WTC11 (cell line): ENCODE data around the gene TRIM25. TPM values are rescaled to one million over a fixed set of nuclear protein-coding genes. Genes with fewer than 3 reads are reported as not detected.

ENCODE experiments used
- ATAC-seq: fragments of 200-7000 bp; cut with Tn5 transposase; 2 replicates; pipeline ENCODE4 v1.10.0; 2021; ENCODE audit warnings: mild to moderate bottlenecking, moderate library complexity
- CTCF ChIA-PET: fragments of 300-600 bp; sonication (Branson Sonifier 250); formaldehyde crosslinking; loops from one replicate; lab custom pipeline; 2021; ENCODE audit warnings: antibody characterized with exemption; lab: Charles Lee
- POLR2A ChIA-PET: fragments of 350-600 bp; sonication (Branson Sonifier 250); formaldehyde crosslinking; loops from one replicate; lab custom pipeline; 2021; ENCODE audit warnings: antibody characterized with exemption; lab: Charles Lee
- DNase-seq: peaks from one replicate; pipeline ENCODE4 v3.0.0; 2021; ENCODE audit warnings: low spot score
- H3K27ac Mint-ChIP-seq: 2 replicates; pipeline ENCODE4 v1.8.0; 2021; ENCODE audit warnings: mixed read lengths
- H3K27me3 Mint-ChIP-seq: 2 replicates; pipeline ENCODE4 v1.8.0; 2021; ENCODE audit warnings: low read depth, mild to moderate bottlenecking, moderate library complexity, mixed read lengths
- H3K36me3 Mint-ChIP-seq: 2 replicates; pipeline ENCODE4 v1.8.0; 2021; ENCODE audit warnings: mixed read lengths
- H3K4me1 Mint-ChIP-seq: 2 replicates; pipeline ENCODE4 v1.8.0; 2022; ENCODE audit warnings: mixed read lengths
- H3K4me3 Mint-ChIP-seq: 2 replicates; pipeline ENCODE4 v1.8.0; 2021; ENCODE audit warnings: mild to moderate bottlenecking, moderate library complexity, mixed read lengths
- H3K9me3 Mint-ChIP-seq: 2 replicates; pipeline ENCODE4 v1.8.0; 2021; ENCODE audit warnings: mixed read lengths
- EMX1 ChIP-seq: fragments of 250-450 bp; sonication (Bioruptor Pico); IDR thresholded peaks from 2 replicates; pipeline ENCODE4 v1.8.0; 2021; ENCODE audit warnings: mild to moderate bottlenecking
- IRF1 ChIP-seq: sonication (generic); formaldehyde crosslinking; IDR thresholded peaks from 2 replicates; pipeline ENCODE4 v1.8.0; 2023; ENCODE audit warnings: missing genetic modification reagents
- NFYB ChIP-seq: sonication (generic); formaldehyde crosslinking; conservative IDR thresholded peaks from 2 replicates; pipeline ENCODE4 v1.8.0; 2022; ENCODE audit warnings: low read depth, missing genetic modification reagents
- NR2C2 ChIP-seq: sonication (generic); formaldehyde crosslinking; IDR thresholded peaks from 2 replicates; pipeline ENCODE4 v1.8.0; 2022; ENCODE audit warnings: mild to moderate bottlenecking, missing genetic modification reagents
- SMAD3 ChIP-seq: sonication (generic); formaldehyde crosslinking; IDR thresholded peaks from 2 replicates; pipeline ENCODE4 v1.8.0; 2022; ENCODE audit warnings: missing genetic modification reagents, mild to moderate bottlenecking, borderline replicate concordance
- SMAD4 ChIP-seq: sonication (generic); formaldehyde crosslinking; IDR thresholded peaks from 2 replicates; pipeline ENCODE4 v1.8.0; 2022; ENCODE audit warnings: mild to moderate bottlenecking, missing genetic modification reagents
- TCF7 ChIP-seq: sonication (generic); formaldehyde crosslinking; IDR thresholded peaks from 2 replicates; pipeline ENCODE4 v1.8.0; 2022; ENCODE audit warnings: mild to moderate bottlenecking, low read depth, missing genetic modification reagents, moderate library complexity
- TEAD1 ChIP-seq: sonication (generic); formaldehyde crosslinking; IDR thresholded peaks from 2 replicates; pipeline ENCODE4 v1.8.0; 2022; ENCODE audit warnings: mild to moderate bottlenecking, missing genetic modification reagents
- ZNF121 ChIP-seq: sonication (generic); formaldehyde crosslinking; IDR thresholded peaks from 2 replicates; pipeline ENCODE4 v1.8.0; 2023; ENCODE audit warnings: missing genetic modification reagents
- ZNF671 ChIP-seq: fragments of 250-450 bp; sonication (Bioruptor Pico); IDR thresholded peaks from 2 replicates; pipeline ENCODE4 v1.8.0; 2021; ENCODE audit warnings: mild to moderate bottlenecking
- total RNA-seq: library from RNA; stranded (reverse); gene quantifications from 3 replicates; pipeline ENCODE4 v1.2.3, GENCODE V29; 2021
- TF ChIP-seq, protein P1 (sequence below): sonication (generic); formaldehyde crosslinking; IDR thresholded peaks from 2 replicates; pipeline ENCODE4 v1.8.0; 2022; ENCODE audit warnings: mild to moderate bottlenecking, missing genetic modification reagents
- TF ChIP-seq, protein P2 (sequence below): sonication (generic); formaldehyde crosslinking; IDR thresholded peaks from 2 replicates; pipeline ENCODE4 v1.8.0; 2023; ENCODE audit warnings: missing genetic modification reagents, mild to moderate bottlenecking, borderline replicate concordance
- TF ChIP-seq, protein P3 (sequence below): fragments of 250-450 bp; sonication (Bioruptor Pico); IDR thresholded peaks from 2 replicates; pipeline ENCODE4 v1.9.0; 2021; ENCODE audit warnings: mild to moderate bottlenecking, borderline replicate concordance
- TF ChIP-seq, protein P4 (sequence below): sonication (generic); formaldehyde crosslinking; IDR thresholded peaks from 2 replicates; pipeline ENCODE4 v1.8.1; 2022; ENCODE audit warnings: mild to moderate bottlenecking, missing genetic modification reagents, moderate library complexity, borderline replicate concordance
- TF ChIP-seq, protein P5 (sequence below): fragments of 250-450 bp; sonication (Bioruptor Pico); IDR thresholded peaks from 2 replicates; pipeline ENCODE4 v1.9.0; 2021; ENCODE audit warnings: mild to moderate bottlenecking
- TF ChIP-seq, protein P6 (sequence below): sonication (generic); formaldehyde crosslinking; IDR thresholded peaks from 2 replicates; pipeline ENCODE4 v1.8.1; 2023; ENCODE audit warnings: mild to moderate bottlenecking, moderate library complexity, missing genetic modification reagents

Gene TRIM25
- total RNA-seq, 1 experiment from 2014 or later, result 49.0 TPM

GRCh38 chr17:56883616-56884015 is 30.2 kb downstream of the TRIM25 start:
- CTCF ChIA-PET, result no interaction called here
- POLR2A ChIA-PET, result no interaction called here
- ATAC-seq (no peak), DNase-seq (no peak)
- Mint-ChIP-seq H3K4me3 (no peak overlapping the region), H3K9me3 (peaks cover 25% of the 10 kb centered on the region), H3K27me3 (no peaks in the 10 kb centered on the region), H3K36me3 (peaks cover 26% of the 10 kb centered on the region), H3K4me1 (peaks cover 3% of the 10 kb centered on the region; the same call in 1 of the 2 replicates), H3K27ac (no peak overlapping the region)
- TF ChIP-seq, protein P1, sequence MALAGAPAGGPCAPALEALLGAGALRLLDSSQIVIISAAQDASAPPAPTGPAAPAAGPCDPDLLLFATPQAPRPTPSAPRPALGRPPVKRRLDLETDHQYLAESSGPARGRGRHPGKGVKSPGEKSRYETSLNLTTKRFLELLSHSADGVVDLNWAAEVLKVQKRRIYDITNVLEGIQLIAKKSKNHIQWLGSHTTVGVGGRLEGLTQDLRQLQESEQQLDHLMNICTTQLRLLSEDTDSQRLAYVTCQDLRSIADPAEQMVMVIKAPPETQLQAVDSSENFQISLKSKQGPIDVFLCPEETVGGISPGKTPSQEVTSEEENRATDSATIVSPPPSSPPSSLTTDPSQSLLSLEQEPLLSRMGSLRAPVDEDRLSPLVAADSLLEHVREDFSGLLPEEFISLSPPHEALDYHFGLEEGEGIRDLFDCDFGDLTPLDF (CRISPR knock-in tag), result no peak
- TF ChIP-seq NFYB (CRISPR knock-in tag), result no peak
- TF ChIP-seq ZNF121 (CRISPR knock-in tag), result no peak
- TF ChIP-seq, protein P2, sequence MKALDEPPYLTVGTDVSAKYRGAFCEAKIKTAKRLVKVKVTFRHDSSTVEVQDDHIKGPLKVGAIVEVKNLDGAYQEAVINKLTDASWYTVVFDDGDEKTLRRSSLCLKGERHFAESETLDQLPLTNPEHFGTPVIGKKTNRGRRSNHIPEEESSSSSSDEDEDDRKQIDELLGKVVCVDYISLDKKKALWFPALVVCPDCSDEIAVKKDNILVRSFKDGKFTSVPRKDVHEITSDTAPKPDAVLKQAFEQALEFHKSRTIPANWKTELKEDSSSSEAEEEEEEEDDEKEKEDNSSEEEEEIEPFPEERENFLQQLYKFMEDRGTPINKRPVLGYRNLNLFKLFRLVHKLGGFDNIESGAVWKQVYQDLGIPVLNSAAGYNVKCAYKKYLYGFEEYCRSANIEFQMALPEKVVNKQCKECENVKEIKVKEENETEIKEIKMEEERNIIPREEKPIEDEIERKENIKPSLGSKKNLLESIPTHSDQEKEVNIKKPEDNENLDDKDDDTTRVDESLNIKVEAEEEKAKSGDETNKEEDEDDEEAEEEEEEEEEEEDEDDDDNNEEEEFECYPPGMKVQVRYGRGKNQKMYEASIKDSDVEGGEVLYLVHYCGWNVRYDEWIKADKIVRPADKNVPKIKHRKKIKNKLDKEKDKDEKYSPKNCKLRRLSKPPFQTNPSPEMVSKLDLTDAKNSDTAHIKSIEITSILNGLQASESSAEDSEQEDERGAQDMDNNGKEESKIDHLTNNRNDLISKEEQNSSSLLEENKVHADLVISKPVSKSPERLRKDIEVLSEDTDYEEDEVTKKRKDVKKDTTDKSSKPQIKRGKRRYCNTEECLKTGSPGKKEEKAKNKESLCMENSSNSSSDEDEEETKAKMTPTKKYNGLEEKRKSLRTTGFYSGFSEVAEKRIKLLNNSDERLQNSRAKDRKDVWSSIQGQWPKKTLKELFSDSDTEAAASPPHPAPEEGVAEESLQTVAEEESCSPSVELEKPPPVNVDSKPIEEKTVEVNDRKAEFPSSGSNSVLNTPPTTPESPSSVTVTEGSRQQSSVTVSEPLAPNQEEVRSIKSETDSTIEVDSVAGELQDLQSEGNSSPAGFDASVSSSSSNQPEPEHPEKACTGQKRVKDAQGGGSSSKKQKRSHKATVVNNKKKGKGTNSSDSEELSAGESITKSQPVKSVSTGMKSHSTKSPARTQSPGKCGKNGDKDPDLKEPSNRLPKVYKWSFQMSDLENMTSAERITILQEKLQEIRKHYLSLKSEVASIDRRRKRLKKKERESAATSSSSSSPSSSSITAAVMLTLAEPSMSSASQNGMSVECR (CRISPR knock-in tag), result no peak
- TF ChIP-seq, protein P3, sequence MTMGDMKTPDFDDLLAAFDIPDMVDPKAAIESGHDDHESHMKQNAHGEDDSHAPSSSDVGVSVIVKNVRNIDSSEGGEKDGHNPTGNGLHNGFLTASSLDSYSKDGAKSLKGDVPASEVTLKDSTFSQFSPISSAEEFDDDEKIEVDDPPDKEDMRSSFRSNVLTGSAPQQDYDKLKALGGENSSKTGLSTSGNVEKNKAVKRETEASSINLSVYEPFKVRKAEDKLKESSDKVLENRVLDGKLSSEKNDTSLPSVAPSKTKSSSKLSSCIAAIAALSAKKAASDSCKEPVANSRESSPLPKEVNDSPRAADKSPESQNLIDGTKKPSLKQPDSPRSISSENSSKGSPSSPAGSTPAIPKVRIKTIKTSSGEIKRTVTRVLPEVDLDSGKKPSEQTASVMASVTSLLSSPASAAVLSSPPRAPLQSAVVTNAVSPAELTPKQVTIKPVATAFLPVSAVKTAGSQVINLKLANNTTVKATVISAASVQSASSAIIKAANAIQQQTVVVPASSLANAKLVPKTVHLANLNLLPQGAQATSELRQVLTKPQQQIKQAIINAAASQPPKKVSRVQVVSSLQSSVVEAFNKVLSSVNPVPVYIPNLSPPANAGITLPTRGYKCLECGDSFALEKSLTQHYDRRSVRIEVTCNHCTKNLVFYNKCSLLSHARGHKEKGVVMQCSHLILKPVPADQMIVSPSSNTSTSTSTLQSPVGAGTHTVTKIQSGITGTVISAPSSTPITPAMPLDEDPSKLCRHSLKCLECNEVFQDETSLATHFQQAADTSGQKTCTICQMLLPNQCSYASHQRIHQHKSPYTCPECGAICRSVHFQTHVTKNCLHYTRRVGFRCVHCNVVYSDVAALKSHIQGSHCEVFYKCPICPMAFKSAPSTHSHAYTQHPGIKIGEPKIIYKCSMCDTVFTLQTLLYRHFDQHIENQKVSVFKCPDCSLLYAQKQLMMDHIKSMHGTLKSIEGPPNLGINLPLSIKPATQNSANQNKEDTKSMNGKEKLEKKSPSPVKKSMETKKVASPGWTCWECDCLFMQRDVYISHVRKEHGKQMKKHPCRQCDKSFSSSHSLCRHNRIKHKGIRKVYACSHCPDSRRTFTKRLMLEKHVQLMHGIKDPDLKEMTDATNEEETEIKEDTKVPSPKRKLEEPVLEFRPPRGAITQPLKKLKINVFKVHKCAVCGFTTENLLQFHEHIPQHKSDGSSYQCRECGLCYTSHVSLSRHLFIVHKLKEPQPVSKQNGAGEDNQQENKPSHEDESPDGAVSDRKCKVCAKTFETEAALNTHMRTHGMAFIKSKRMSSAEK (CRISPR knock-in tag), result no peak
- TF ChIP-seq IRF1 (CRISPR knock-in tag), result no peak
- TF ChIP-seq, protein P4, sequence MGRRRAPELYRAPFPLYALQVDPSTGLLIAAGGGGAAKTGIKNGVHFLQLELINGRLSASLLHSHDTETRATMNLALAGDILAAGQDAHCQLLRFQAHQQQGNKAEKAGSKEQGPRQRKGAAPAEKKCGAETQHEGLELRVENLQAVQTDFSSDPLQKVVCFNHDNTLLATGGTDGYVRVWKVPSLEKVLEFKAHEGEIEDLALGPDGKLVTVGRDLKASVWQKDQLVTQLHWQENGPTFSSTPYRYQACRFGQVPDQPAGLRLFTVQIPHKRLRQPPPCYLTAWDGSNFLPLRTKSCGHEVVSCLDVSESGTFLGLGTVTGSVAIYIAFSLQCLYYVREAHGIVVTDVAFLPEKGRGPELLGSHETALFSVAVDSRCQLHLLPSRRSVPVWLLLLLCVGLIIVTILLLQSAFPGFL (CRISPR knock-in tag), result no peak
- TF ChIP-seq SMAD4 (CRISPR knock-in tag), result no peak

DNA sequence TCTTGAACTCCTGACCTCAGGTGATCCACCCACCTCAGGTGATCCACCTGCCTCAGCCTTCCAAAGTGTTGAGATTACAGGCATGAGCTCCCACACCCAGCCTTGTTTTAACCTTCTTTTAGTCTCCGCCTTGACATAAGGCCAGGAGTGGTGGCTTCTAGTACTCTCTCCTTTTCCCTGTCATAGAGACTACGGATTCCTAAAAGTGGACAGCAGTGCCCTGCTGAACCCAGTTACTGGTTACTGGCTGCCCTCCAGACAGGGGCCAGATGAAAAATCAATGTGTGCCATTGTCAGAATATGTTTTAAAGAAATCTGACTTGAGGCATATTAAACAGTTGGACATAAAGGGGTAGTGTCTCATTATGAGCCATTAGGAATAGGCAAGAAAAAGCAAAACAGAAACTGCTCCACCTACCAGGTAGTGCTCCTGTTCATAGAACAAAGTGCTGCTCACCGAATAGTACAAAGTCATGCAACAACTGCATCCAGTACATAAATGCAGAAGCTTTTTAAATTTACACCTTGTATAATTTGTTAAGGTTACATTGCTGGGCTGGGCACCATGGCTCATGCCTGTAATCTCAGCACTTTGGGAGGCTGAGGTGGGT is 32.1 kb downstream of the TRIM25 start:
- Mint-ChIP-seq H3K27me3 (peaks cover 4% of the 10 kb centered on the region; the same call in 1 of the 2 replicates), H3K27ac (no peak overlapping the region), H3K4me1 (peaks cover 3% of the 10 kb centered on the region; the same call in 1 of the 2 replicates), H3K9me3 (peaks cover 20% of the 10 kb centered on the region), H3K4me3 (no peak overlapping the region), H3K36me3 (peaks cover 8% of the 10 kb centered on the region)
- ATAC-seq (no peak), DNase-seq (no peak)
- ChIA-PET POLR2A (no interaction called here), CTCF (no interaction called here)
- TF ChIP-seq TEAD1 (no peak), EMX1 (CRISPR knock-in tag) (no peak), SMAD3 (no peak), TCF7 (CRISPR knock-in tag) (no peak), SMAD4 (CRISPR knock-in tag) (no peak), NR2C2 (no peak), ZNF671 (CRISPR knock-in tag) (no peak)
- TF ChIP-seq, protein P5, sequence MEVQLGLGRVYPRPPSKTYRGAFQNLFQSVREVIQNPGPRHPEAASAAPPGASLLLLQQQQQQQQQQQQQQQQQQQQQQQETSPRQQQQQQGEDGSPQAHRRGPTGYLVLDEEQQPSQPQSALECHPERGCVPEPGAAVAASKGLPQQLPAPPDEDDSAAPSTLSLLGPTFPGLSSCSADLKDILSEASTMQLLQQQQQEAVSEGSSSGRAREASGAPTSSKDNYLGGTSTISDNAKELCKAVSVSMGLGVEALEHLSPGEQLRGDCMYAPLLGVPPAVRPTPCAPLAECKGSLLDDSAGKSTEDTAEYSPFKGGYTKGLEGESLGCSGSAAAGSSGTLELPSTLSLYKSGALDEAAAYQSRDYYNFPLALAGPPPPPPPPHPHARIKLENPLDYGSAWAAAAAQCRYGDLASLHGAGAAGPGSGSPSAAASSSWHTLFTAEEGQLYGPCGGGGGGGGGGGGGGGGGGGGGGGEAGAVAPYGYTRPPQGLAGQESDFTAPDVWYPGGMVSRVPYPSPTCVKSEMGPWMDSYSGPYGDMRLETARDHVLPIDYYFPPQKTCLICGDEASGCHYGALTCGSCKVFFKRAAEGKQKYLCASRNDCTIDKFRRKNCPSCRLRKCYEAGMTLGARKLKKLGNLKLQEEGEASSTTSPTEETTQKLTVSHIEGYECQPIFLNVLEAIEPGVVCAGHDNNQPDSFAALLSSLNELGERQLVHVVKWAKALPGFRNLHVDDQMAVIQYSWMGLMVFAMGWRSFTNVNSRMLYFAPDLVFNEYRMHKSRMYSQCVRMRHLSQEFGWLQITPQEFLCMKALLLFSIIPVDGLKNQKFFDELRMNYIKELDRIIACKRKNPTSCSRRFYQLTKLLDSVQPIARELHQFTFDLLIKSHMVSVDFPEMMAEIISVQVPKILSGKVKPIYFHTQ, result no peak
- TF ChIP-seq, protein P6, sequence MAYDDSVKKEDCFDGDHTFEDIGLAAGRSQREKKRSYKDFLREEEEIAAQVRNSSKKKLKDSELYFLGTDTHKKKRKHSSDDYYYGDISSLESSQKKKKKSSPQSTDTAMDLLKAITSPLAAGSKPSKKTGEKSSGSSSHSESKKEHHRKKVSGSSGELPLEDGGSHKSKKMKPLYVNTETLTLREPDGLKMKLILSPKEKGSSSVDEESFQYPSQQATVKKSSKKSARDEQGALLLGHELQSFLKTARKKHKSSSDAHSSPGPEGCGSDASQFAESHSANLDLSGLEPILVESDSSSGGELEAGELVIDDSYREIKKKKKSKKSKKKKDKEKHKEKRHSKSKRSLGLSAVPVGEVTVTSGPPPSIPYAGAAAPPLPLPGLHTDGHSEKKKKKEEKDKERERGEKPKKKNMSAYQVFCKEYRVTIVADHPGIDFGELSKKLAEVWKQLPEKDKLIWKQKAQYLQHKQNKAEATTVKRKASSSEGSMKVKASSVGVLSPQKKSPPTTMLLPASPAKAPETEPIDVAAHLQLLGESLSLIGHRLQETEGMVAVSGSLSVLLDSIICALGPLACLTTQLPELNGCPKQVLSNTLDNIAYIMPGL (CRISPR knock-in tag), result no peak
